Measurements from ENCODE around the gene DPF3.

Gene DPF3

DNA sequence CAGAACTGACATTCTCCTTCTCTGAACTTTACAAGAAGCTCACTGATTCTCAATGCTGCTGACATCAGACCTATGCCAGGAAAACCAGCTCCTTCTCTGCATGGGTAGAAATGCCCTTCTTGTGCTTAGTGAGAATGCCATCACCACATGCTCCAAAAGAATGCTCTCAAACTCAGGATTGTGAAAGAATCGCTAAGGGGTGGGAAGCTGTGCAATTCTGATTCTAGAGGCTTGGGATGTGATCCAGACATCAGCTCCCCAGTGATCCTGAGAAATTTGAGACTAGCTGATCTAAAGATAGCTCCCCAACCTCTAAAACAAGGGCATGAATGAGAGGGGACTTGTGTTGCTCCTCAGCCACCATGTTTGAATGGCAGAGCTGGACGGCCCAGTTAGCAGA is 113.2 kb downstream of the DPF3 start:
- no peak overlapping the region for H3K4me3 ChIP-seq (ENCODE audit: low read depth in 1 of 5, low read length in 5 of 5)
- H3K9me3 ChIP-seq (ENCODE audit: control insufficient read depth in 5 of 5, low read length in 5 of 5): no peaks in the 10 kb centered on the region
- peaks cover 0 to 7% (median 4%) of the 10 kb centered on the region in 5 donors for H3K4me1 ChIP-seq (ENCODE audit: control insufficient read depth in 5 of 5, insufficient read depth in 5 of 5, low read length in 5 of 5)
- no peaks in the 10 kb centered on the region for H3K27me3 ChIP-seq (ENCODE audit: control insufficient read depth in 5 of 5, insufficient read depth in 4 of 5, low read length in 5 of 5)
- no peaks in the 10 kb centered on the region for H3K36me3 ChIP-seq (ENCODE audit: control insufficient read depth in 5 of 5, insufficient read depth in 5 of 5, low read length in 5 of 5)
- H3K27ac ChIP-seq (ENCODE audit: low read depth, low read length): no peak overlapping the region
- H3K9ac ChIP-seq (ENCODE audit: low read length in 5 of 5): no peak overlapping the region

DNA sequence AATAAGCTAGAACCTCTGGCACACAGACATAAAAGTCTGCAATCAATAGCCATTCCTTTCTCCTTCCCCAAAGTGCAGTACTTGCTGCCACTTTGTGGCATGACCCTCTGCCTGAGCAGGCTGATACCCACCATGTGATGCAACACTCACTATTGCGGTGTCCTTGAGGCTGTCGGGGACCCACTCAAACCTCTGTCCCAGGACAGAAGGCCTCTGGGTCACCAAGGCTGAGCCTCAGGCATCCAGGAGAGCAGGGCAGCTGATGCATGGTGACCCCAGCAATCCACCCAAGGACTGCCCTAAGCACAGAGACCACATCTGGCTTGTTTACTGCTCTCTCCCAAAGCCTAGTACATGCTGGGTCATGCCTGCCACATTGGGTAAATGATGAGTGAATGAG is 114.2 kb downstream of the DPF3 start:
- no peak overlapping the region for H3K9ac ChIP-seq (ENCODE audit: low read length in 5 of 5)
- no peaks in the 10 kb centered on the region for H3K36me3 ChIP-seq (ENCODE audit: control insufficient read depth in 5 of 5, insufficient read depth in 5 of 5, low read length in 5 of 5)
- no peak overlapping the region for H3K27ac ChIP-seq (ENCODE audit: low read depth, low read length)
- H3K27me3 ChIP-seq (ENCODE audit: control insufficient read depth in 5 of 5, insufficient read depth in 4 of 5, low read length in 5 of 5): no peaks in the 10 kb centered on the region
- peaks cover 0 to 7% (median 4%) of the 10 kb centered on the region in 5 donors for H3K4me1 ChIP-seq (ENCODE audit: control insufficient read depth in 5 of 5, insufficient read depth in 5 of 5, low read length in 5 of 5)
- no peaks in the 10 kb centered on the region for H3K9me3 ChIP-seq (ENCODE audit: control insufficient read depth in 5 of 5, low read length in 5 of 5)
- H3K4me3 ChIP-seq (ENCODE audit: low read depth in 1 of 5, low read length in 5 of 5): no peak overlapping the region

DNA sequence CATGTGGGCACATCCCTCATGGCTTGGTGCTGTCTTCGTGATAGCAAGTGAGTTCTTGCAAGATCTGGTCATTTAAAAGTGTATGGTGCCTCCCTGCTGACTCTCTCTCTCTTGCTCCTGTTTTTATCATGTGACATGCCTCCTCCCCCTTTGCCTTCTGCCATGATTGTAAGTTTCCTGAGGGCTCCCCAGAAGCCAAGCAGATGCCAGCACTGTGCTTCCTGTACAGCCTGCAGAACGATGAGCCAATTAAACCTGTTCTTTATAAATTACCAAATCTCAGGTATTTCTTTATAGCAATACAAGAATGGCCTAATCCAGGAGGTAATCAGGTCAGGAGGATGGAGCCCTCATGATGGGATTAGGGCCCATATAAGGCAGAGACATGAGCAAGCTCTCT is 116.3 kb downstream of the DPF3 start:
- no peaks in the 10 kb centered on the region for H3K36me3 ChIP-seq (ENCODE audit: control insufficient read depth in 5 of 5, insufficient read depth in 5 of 5, low read length in 5 of 5)
- no peak overlapping the region for H3K27ac ChIP-seq (ENCODE audit: low read depth, low read length)
- no peaks in the 10 kb centered on the region for H3K9me3 ChIP-seq (ENCODE audit: control insufficient read depth in 5 of 5, low read length in 5 of 5)
- no peak overlapping the region for H3K4me3 ChIP-seq (ENCODE audit: low read depth in 1 of 5, low read length in 5 of 5)
- no peaks in the 10 kb centered on the region for H3K27me3 ChIP-seq (ENCODE audit: control insufficient read depth in 5 of 5, insufficient read depth in 4 of 5, low read length in 5 of 5)
- H3K4me1 ChIP-seq (ENCODE audit: control insufficient read depth in 5 of 5, insufficient read depth in 5 of 5, low read length in 5 of 5): peaks cover 0 to 7% (median 4%) of the 10 kb centered on the region in 5 donors
- H3K9ac ChIP-seq (ENCODE audit: low read length in 5 of 5): no peak overlapping the region

DNA sequence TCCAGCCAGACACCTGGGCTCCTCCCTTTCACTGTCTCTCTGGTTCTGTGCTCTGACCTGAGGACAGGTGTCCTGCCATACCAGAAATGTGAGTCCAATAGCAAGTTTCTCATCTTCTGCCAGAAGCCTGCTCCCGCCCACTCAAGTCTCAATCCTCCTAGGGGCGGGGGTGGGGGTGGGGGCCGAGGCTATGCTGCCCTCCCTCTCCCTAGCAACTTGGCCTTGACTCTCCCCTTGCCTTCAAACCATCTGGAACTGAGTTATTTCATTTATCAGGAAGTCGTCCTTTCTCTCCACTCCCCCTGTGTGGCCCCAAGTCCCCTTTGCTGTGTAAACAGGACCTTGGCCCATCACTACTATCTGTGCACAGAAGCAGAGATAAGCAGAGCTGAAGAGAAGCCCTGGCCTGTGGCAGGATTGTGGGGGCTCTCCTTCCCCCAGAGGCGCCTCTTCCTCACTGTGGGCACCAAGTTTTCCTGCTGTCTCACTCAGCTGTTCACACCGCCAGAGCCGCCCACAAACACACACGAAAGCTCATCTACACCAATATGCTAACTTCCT is 117.1 kb downstream of the DPF3 start:
- Histone ChIP-seq H3K27ac (ENCODE audit: low read depth, low read length) (no peak overlapping the region), H3K9ac (ENCODE audit: low read length in 5 of 5) (no peak overlapping the region)

DNA sequence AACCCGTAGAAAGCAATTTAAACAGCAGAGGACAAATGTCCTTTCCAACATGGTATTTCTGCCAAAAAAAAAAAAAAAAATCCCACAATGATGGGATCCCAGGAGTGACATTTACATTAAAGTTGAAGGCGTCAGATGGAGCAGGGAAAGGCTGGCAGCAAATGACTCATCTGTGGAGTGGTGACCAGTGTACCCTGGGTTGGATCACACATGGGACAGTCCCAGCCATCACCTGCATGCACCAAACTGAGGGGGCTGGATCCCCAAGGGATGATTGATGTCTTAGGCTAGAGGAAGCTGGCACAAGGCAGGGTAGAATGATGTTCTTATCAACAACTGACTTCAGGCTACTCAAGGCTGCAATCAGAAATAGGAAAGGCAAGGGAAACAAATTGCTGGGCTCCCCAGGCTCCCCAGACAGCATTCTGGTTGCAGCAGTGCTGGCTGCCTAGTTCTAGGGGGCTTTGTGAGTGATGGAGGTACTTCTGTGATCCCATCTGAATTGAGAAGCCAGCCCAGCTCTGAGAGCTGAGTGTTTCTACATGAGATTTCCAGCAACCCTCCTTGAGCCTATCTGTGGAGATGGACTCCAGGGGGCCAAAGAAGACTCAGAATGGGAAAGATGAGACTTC is 117.9 kb downstream of the DPF3 start:
- no peaks in the 10 kb centered on the region for H3K27me3 ChIP-seq (ENCODE audit: control insufficient read depth in 5 of 5, insufficient read depth in 4 of 5, low read length in 5 of 5)
- H3K9me3 ChIP-seq (ENCODE audit: control insufficient read depth in 5 of 5, low read length in 5 of 5): no peaks in the 10 kb centered on the region
- H3K4me1 ChIP-seq (ENCODE audit: control insufficient read depth in 5 of 5, insufficient read depth in 5 of 5, low read length in 5 of 5): peaks cover 0 to 7% (median 4%) of the 10 kb centered on the region in 5 donors
- H3K27ac ChIP-seq (ENCODE audit: low read depth, low read length): no peak overlapping the region
- H3K9ac ChIP-seq (ENCODE audit: low read length in 5 of 5): no peak overlapping the region
- H3K36me3 ChIP-seq (ENCODE audit: control insufficient read depth in 5 of 5, insufficient read depth in 5 of 5, low read length in 5 of 5): no peaks in the 10 kb centered on the region
- no peak overlapping the region for H3K4me3 ChIP-seq (ENCODE audit: low read depth in 1 of 5, low read length in 5 of 5)

More for the DNA sequence above, 117.1 kb downstream of the DPF3 start:
- H3K9me3 ChIP-seq (ENCODE audit: control insufficient read depth in 5 of 5, low read length in 5 of 5): no peaks in the 10 kb centered on the region
- no peaks in the 10 kb centered on the region for H3K27me3 ChIP-seq (ENCODE audit: control insufficient read depth in 5 of 5, insufficient read depth in 4 of 5, low read length in 5 of 5)
- H3K4me3 ChIP-seq (ENCODE audit: low read depth in 1 of 5, low read length in 5 of 5): no peak overlapping the region
- H3K4me1 ChIP-seq (ENCODE audit: control insufficient read depth in 5 of 5, insufficient read depth in 5 of 5, low read length in 5 of 5): peaks cover 0 to 7% (median 4%) of the 10 kb centered on the region in 5 donors
- H3K36me3 ChIP-seq (ENCODE audit: control insufficient read depth in 5 of 5, insufficient read depth in 5 of 5, low read length in 5 of 5): no peaks in the 10 kb centered on the region

DNA sequence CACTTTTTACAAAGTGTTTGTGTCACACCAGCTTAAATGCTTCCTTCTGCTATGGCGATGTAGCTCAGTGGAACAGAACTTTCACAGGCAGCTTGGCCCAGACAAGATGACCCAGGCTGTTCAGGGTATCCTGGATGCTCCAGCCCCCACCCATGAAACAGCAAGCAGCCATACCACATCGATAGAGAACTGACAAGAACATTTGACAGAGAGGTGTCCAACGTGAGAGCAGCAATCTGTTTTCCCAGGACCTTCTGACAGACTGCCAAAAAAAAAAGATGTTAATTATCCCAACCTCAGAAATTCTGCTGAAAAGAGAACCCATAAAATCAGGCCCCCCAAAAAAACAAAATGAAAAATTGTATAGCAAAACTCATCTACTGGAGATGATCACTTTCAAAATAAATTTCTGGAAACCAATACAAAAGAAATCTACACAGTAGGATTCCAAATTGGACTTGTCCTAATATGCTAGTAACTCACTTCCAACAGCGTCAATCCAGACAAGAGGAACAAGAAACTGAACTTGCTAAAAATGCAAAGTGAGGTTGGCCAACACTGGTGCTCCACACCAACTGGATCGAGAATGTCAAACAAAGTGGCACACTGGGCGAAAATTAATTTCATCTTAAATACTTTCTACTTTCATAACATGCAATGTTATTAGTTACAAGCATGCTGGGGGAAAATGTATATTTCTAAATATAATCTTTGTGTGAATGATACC is 118.8 kb downstream of the DPF3 start:
- H3K27ac ChIP-seq (ENCODE audit: low read depth, low read length): no peak overlapping the region
- H3K4me3 ChIP-seq (ENCODE audit: low read depth in 1 of 5, low read length in 5 of 5): no peak overlapping the region
- H3K27me3 ChIP-seq (ENCODE audit: control insufficient read depth in 5 of 5, insufficient read depth in 4 of 5, low read length in 5 of 5): no peaks in the 10 kb centered on the region
- H3K36me3 ChIP-seq (ENCODE audit: control insufficient read depth in 5 of 5, insufficient read depth in 5 of 5, low read length in 5 of 5): no peaks in the 10 kb centered on the region
- no peaks in the 10 kb centered on the region for H3K9me3 ChIP-seq (ENCODE audit: control insufficient read depth in 5 of 5, low read length in 5 of 5)
- H3K4me1 ChIP-seq (ENCODE audit: control insufficient read depth in 5 of 5, insufficient read depth in 5 of 5, low read length in 5 of 5): no peaks in the 10 kb centered on the region
- no peak overlapping the region for H3K9ac ChIP-seq (ENCODE audit: low read length in 5 of 5)

DNA sequence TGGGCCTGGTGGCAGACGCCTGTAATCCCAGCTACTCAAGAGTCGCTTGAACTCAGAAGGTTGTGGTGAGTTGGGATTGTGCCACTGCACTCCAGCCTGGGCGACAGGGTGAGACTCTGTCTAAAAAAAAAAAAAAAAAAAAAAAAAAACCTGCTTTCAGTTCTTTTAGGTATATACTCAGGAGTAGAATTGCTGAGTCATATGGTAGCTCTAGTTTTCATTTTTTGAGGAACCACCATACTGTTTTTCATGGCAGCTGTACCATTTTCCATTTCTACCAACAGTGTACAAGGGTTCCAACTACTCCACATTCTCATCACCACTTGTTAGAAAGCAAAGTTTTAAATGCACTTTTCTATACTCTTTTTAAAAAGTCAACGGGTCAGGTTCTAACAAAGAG is 119.8 kb downstream of the DPF3 start:
- Histone ChIP-seq H3K9ac (ENCODE audit: low read length in 5 of 5) (no peak overlapping the region), H3K27me3 (ENCODE audit: control insufficient read depth in 5 of 5, insufficient read depth in 4 of 5, low read length in 5 of 5) (no peaks in the 10 kb centered on the region), H3K9me3 (ENCODE audit: control insufficient read depth in 5 of 5, low read length in 5 of 5) (no peaks in the 10 kb centered on the region), H3K27ac (ENCODE audit: low read depth, low read length) (no peak overlapping the region), H3K4me3 (ENCODE audit: low read depth in 1 of 5, low read length in 5 of 5) (no peak overlapping the region), H3K4me1 (ENCODE audit: control insufficient read depth in 5 of 5, insufficient read depth in 5 of 5, low read length in 5 of 5) (no peaks in the 10 kb centered on the region), H3K36me3 (ENCODE audit: control insufficient read depth in 5 of 5, insufficient read depth in 5 of 5, low read length in 5 of 5) (no peaks in the 10 kb centered on the region)

DNA sequence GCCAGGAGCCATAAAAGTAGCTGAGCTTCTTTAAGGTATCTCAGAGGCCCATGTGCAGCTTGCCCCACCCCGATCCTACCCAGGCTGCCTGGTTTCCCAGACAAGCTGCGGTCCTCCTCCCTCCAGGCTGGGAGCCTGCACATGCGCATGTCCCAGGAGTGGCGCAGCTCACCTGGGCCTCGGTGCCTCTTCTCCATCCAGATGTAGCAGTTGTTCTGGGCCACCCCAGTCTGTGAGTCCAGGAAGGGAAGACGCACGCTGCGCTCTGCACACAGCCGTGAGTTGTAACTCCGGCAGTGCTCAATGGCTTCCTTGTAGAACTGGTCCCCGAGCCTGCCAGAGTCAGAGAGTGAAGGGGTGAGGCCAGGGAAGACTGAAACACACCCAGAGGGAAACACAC is 122.3 kb downstream of the DPF3 start:
- H3K27ac ChIP-seq (ENCODE audit: low read depth, low read length): no peak overlapping the region
- H3K36me3 ChIP-seq (ENCODE audit: control insufficient read depth in 5 of 5, insufficient read depth in 5 of 5, low read length in 5 of 5): no peaks in the 10 kb centered on the region
- H3K27me3 ChIP-seq (ENCODE audit: control insufficient read depth in 5 of 5, insufficient read depth in 4 of 5, low read length in 5 of 5): no peaks in the 10 kb centered on the region
- no peak overlapping the region for H3K4me3 ChIP-seq (ENCODE audit: low read depth in 1 of 5, low read length in 5 of 5)
- no peak overlapping the region for H3K9ac ChIP-seq (ENCODE audit: low read length in 5 of 5)
- H3K4me1 ChIP-seq (ENCODE audit: control insufficient read depth in 5 of 5, insufficient read depth in 5 of 5, low read length in 5 of 5): no peaks in the 10 kb centered on the region
- peaks cover 2 to 6% (median 4%) of the 10 kb centered on the region in 5 donors for H3K9me3 ChIP-seq (ENCODE audit: control insufficient read depth in 5 of 5, low read length in 5 of 5)

DNA sequence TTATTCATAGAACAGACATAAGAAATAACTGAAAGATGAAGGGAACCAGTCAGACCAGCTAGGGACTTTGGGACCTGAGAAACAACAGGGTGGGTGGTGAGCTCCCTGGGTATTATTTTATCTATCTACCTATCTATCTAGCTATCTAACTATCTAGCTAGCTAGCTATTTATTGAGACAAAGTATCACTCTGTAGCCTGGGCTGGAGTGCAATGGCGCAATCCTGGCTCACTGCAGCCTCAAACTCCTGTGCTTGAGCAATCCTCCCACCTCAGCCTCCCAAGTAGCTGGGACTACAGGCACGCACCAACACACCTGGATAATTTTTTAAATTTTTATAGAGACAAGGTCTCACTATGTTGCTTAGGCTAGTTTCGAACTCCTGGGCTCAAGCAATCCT is 127.6 kb downstream of the DPF3 start:
- H3K27ac ChIP-seq (ENCODE audit: low read depth, low read length): no peak overlapping the region
- H3K9ac ChIP-seq (ENCODE audit: low read length in 5 of 5): no peak overlapping the region
- no peaks in the 10 kb centered on the region for H3K27me3 ChIP-seq (ENCODE audit: control insufficient read depth in 5 of 5, insufficient read depth in 4 of 5, low read length in 5 of 5)
- no peak overlapping the region for H3K4me3 ChIP-seq (ENCODE audit: low read depth in 1 of 5, low read length in 5 of 5)
- H3K4me1 ChIP-seq (ENCODE audit: control insufficient read depth in 5 of 5, insufficient read depth in 5 of 5, low read length in 5 of 5): no peaks in the 10 kb centered on the region
- no peaks in the 10 kb centered on the region for H3K36me3 ChIP-seq (ENCODE audit: control insufficient read depth in 5 of 5, insufficient read depth in 5 of 5, low read length in 5 of 5)
- H3K9me3 ChIP-seq (ENCODE audit: control insufficient read depth in 5 of 5, low read length in 5 of 5): peaks cover 4 to 10% (median 6%) of the 10 kb centered on the region in 5 donors

DNA sequence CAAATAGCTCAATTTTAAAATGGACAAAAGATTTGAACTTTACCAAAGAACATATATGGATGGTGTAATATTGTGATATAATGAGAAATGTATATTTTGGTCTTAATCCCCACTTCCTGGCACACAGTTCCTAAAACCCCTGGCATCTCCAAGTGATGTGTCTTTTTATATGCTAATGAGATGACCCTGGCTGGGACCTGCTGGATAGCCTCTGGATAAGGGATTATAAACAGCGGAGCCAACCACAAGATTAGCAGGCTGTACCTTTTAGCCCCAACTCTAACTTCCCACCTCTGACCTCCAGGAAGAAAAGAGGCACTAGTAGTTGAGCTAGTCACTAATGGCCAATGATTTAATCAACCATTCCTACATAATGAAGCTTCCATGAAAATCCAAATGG is 130.0 kb downstream of the DPF3 start:
- H3K4me1 ChIP-seq (ENCODE audit: control insufficient read depth in 5 of 5, insufficient read depth in 5 of 5, low read length in 5 of 5): no peaks in the 10 kb centered on the region
- H3K9me3 ChIP-seq (ENCODE audit: control insufficient read depth in 5 of 5, low read length in 5 of 5): peaks cover 13 to 27% (median 20%) of the 10 kb centered on the region in 5 donors
- no peak overlapping the region for H3K27ac ChIP-seq (ENCODE audit: low read depth, low read length)
- no peak overlapping the region for H3K4me3 ChIP-seq (ENCODE audit: low read depth in 1 of 5, low read length in 5 of 5)
- H3K9ac ChIP-seq (ENCODE audit: low read length in 5 of 5): no peak overlapping the region
- H3K27me3 ChIP-seq (ENCODE audit: control insufficient read depth in 5 of 5, insufficient read depth in 4 of 5, low read length in 5 of 5): no peaks in the 10 kb centered on the region
- H3K36me3 ChIP-seq (ENCODE audit: control insufficient read depth in 5 of 5, insufficient read depth in 5 of 5, low read length in 5 of 5): peaks cover 0 to 4% (median 0%) of the 10 kb centered on the region in 5 donors

Data from subcutaneous abdominal adipose tissue (tissue), 5 donors.